GM21526 (cell line): ENCODE results near the gene PAX7.

Experiments
- ATAC-seq: cut with Tn5 transposase; IDR thresholded peaks from one replicate; pipeline ENCODE4 v1.9.1; 2021; ENCODE audit warnings: moderate library complexity; ENCODE audit not compliant: unreplicated experiment, low FRiP score

PAX7 gene

GRCh38 chr1:18697541-18697940 is 66.9 kb downstream of the PAX7 start:
- no peak for ATAC-seq

DNA sequence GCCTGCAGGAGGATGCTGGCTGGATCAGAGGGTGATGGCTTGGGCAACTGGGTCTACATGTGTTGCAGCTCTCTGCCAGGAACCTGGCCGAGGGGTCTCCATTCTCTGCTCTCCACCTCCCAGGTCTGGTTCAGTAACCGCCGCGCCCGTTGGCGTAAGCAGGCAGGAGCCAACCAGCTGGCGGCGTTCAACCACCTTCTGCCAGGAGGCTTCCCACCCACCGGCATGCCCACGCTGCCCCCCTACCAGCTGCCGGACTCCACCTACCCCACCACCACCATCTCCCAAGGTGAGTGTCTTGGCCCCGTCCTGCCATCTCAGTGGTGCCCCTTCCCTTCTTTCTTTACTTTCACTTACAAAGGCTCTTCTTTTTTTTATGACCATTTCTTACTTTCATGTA is 69.9 kb downstream of the PAX7 start:
- ATAC-seq: no peak

GRCh38 chr1:18701183-18701582 is 70.5 kb downstream of the PAX7 start:
- ATAC-seq: no peak

DNA sequence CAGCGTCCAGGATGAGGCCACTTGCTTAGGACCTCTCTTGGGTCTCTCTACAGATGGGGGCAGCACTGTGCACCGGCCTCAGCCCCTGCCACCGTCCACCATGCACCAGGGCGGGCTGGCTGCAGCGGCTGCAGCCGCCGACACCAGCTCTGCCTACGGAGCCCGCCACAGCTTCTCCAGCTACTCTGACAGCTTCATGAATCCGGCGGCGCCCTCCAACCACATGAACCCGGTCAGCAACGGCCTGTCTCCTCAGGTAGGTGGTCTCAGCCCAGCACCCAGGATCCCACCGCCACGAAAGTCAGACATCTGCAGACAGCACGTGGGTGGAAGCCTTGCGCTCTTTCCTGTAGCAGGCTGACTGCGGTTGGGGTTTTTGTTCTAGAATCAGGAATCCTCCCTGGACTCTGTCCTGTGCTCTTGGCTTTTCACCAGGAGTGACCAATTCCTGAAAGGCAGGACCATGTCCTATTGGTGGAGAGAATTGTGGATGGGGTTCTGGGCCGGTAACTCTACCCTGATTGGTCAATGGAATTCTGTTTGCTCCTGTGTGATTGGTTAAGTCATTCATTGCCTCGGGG is 72.5 kb downstream of the PAX7 start:
- no peak for ATAC-seq

DNA sequence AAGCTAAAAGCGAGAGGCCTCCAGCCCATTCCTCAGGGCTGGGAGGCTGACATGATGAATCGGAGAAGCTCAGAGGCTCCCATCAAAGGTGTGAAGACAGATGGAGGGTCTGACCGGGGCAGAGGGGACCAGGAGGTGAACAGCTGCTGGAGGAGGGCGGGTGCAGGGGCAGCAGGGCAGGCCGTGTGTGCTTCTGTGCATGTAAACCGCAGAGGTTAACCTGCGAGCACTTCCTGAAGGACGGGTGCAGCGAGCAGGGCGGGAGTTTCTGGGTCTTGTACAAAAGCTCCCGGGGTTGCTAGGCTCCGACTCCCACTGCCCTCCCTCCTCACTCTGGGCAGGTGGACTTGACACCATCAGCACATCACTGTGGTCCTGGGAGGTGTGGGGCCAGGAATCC is 75.2 kb downstream of the PAX7 start:
- ATAC-seq: no peak

GRCh38 chr1:18707696-18708257 is 77.1 kb downstream of the PAX7 start:
- ATAC-seq: no peak

DNA sequence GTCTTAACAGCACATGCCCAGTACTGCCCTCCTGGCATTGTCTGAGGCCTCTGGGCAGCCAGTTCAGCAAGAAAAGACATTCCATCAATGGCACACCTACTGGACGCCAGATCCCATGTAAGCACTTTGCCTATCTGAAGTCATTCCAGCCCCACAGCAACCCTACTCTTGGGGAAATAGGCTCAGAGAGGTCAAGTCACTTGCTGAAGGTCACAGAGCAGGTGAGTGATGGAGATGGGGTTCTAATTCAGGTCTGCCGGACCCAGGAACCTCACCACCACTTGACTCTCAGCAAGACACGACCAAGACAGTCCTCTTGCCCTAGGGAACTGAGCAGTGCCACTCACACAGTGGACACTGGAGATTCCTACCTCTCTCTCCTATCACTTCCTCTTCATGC is 79.4 kb downstream of the PAX7 start:
- no peak for ATAC-seq

GRCh38 chr1:18711003-18711402 is 80.4 kb downstream of the PAX7 start:
- no peak for ATAC-seq

DNA sequence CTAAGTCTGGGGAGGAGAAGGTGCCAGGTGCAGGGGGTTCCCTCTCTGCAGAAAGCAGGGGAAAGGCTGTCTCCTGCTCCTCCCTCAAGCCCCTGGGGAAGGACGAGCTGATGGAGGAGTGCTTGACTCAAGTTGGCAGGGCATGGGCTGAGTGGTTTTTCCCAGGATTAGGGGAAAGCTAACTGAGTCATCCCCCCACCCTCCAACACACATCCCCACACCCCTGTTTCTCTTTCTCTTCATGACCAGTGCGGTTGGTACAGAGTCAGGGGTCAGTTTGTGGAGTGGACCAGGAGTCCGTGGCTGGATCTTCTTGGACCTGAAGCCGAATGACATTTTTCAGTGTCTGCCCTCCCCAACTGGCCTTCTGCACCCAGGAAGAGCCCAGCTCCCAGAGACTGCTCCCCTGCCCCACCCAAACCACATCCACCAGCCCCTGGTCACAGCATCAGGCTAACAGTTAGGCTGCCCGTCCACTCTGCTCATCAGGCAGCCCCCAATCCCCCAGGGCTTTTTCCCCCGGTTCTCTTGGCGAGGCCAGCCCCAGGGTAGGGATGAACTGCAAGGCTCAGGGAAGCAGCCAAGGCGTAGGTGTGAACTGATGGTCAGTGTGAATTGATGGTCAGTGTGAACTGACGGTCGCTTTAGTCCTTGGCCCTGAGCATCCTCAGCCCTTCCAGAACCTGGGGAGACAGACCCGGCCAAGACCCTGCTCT is 81.0 kb downstream of the PAX7 start:
- no peak for ATAC-seq

DNA sequence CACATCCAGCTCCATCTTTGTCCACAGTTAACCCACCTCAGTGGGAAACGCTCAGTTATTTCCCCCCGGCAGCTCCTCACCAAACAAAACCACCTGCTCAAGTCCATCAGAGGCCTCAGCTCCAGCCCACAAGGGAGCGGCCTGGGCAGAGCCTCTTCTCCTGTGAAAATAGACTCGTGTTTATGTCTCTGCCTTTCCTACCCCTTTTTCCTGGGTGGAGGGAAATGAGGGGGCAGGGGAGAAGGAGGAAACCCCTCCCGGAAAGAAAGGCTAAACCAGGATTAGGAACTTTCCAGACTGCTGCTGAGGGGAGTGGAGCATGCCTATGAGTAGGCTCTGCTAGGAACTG is 81.6 kb downstream of the PAX7 start:
- ATAC-seq: no peak

DNA sequence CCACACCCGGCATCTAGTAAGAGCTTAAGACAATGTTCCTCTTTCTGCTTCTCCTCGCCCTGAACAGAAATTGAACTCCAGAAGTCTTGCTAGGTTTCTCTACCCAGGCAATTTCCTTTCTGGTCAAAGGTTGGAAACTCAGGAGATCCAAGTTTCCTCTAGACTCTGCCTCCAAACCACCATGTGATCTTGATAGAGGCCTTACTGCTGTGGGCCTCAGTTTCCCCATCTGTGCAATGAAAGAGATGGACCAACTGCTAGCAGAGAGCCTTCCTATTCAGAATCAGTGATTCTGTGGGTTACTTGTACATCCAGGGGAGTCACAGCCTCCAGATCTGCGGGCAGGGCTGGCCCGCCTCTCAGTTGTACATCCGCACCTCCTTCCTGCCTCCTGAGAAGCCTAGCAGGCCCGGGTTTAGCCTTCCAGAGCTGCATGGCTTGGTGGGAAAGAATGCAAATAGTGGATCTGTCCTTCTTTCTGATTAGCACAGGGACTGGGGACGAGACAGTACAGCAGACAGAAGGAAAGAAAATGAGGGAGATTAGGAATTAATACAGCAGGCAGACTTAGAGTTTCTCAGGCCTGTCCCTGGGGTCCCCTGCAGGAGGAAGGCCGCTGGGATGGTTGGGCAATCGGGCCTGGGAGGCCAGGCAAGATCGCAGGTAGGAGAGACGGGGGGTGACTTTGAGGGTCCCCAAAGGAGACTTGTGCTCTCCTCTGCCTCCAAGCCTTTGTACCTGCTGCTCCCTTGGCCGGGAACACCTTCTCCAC is 83.9 kb downstream of the PAX7 start:
- no peak for ATAC-seq

- no peak for ATAC-seq
These were observed 85.6 kb downstream of the PAX7 start for GRCh38 chr1:18716112-18716784.

DNA sequence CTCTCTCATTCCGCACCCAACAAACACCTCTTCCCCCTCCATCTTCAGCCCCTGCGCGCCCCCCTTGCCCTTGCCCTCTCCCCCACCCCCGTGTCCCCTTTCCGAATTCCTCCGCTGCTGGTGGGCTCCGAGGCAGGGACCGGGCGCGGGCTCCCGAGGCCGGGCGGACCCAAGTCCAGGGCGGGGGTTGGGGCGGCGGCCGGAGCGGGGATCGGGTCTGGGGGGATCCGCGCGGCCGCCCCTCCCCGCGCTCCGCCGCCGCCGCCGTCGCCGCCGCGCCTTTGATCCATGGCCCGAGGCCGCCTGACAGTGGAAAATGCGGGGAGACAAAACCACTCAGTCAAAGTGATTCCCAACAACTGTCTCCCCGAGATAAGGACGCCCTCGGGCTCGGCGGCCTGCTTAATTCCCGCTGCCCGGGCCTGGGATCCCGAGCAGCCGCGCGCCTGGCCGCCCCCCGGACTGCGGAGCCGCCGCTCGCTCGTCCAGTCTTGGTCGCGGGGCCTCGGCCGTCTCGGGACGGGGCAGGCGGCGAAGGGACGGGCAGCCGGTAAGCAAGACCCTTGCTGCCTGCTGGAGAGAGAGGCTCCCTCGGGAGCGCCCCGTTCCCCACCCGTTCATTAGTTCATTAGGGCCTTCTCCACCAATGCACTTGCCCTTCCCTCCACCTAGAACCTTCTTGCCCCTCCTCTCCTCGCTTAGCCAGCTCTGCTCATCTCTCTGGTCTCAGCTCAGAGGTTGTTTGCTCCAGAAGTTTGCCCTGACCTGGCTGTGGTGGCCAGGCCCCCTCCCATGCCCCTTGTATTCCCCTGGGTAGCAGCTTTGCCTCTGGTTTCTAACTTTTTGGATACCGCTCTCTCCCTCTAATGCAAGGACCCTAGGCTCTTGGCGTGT is 86.4 kb downstream of the PAX7 start:
- ATAC-seq: no peak

- no peak for ATAC-seq
These were observed 89.3 kb downstream of the PAX7 start for GRCh38 chr1:18719786-18720451.

DNA sequence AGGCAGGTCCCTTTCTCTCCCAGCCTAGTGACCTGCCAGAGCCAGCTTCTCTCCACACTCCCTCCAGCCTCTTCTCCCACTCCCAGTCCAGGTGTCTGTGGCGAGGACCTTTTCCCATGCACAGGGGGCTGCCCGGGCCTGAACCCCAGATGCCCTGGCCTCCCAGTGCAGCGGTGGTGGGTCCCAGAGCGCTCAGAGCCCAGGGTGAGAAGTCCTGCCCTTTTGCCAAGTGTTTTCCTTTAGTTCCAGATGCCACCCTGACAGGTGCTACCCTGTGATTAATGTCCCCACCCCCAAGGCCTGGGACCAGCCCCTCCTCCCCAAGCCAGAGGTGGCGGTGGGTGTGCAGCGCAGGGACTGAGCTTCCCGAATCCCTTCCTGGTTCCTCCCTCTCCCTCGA is 90.4 kb downstream of the PAX7 start:
- no peak for ATAC-seq

DNA sequence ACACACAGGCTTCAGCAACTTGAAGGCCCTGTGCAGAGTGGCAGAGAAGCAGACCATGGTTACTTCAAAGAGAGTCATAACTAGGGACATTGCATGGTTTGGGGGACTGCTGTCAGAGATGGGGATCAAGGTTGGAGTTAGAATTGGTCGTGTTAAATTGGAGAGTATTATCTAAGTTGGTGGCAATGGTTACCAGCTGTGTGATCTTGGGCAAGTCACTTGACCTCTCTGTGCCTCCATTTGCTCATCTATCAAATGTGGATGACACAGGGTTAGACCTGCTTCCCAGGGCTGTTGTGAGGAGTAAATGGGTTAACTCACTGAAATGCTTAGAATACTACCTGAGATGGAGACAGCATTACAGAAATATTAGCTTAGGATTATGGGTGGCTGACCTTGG is 91.1 kb downstream of the PAX7 start:
- no peak for ATAC-seq

DNA sequence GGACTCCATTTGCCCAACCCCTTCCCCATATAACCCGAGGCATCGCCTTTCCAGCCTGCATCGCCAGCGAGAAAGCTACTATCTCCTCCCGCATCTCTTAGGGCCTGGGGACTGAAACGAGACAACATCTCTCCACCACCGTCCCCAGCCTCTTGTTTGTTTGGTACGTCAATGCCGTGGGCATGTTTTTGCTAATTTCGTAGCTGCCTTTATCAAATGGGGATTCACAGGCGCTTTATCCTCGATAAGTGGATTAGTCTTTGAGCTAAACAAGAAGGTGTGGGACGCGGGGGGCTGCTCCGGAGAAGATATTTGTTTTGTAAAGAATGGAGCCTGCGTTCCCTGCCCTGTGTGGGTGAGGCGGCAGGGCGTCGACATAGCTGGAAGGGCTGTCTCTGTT is 91.6 kb downstream of the PAX7 start:
- no peak for ATAC-seq

GRCh38 chr1:18723206-18723605 is 92.6 kb downstream of the PAX7 start:
- ATAC-seq: no peak

- ATAC-seq: no peak
These were observed 93.2 kb downstream of the PAX7 start for GRCh38 chr1:18723701-18724411.
